Measurements from ENCODE around the gene SDR9C7.
"Not testable (repeated sequence)": the region's sequence is repeated elsewhere in the genome, so short reads cannot be mapped to it uniquely, and the experiment has no call there.

Gene SDR9C7

DNA sequence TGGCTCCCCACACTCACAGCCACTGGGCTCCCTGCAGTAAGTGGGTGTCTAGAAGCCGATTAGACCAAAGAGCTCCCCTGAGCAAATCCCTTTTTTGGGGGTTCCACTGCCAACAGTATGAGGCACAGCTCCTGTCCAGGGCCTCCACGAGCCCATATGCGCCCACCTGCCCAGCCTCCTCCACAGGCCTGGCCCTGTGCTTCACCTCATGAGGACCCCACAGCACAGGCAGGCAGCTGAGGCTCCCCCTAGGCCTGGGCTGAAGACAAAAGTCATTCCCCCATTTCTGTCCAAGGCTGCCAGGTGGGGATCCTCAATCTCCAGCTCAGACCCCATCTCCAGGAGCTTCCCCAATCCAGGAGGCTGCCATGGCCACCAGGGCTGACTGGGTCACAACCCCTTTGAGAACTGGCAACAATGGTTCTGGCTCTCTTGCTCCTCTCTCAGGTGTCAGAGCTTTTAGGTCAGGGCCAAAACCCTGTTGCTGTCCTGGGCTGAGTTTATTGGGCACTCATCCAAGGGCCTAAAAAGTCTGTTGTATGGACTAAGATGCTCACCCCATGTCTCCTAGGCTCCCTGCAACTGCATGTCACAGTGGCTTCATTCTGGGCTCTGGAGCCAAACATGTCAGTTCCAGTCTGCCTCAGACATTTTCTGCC lies 48.5 kb upstream of the SDR9C7 start:
- H3K9me3 ChIP-seq (ENCODE audit: control insufficient read depth, insufficient read depth, low read depth, low read length); POLR2A ChIA-PET; H3K36me3 ChIP-seq (ENCODE audit: control insufficient read depth in 2 of 2, insufficient read depth in 1 of 2, low read length in 2 of 2); CTCF ChIA-PET; H3K4me1 ChIP-seq (ENCODE audit: control insufficient read depth, insufficient read depth, low read length); H3K27ac ChIP-seq (ENCODE audit: extremely low read depth, low read depth, low read length); H3K4me3 ChIP-seq (ENCODE audit: low read depth, low read length): not testable (repeated sequence)

- Histone ChIP-seq H3K9me3 (ENCODE audit: control insufficient read depth, insufficient read depth, low read depth, low read length) (no peaks in the 10 kb centered on the region), H3K27ac (ENCODE audit: extremely low read depth, low read depth, low read length) (no peak overlapping the region), H3K36me3 (ENCODE audit: control insufficient read depth in 2 of 2, insufficient read depth in 1 of 2, low read length in 2 of 2) (no peaks in the 10 kb centered on the region), H3K4me1 (ENCODE audit: control insufficient read depth, insufficient read depth, low read length) (no peaks in the 10 kb centered on the region), H3K4me3 (ENCODE audit: low read depth, low read length) (no peak overlapping the region)
- POLR2A ChIA-PET = no interaction called here
- CTCF ChIA-PET = interaction anchor here (0.6 to 0.9 kb wide), 3 partner anchors 20 to 225 kb away, joined by 3 to 4 read pairs (median 3); no protein-coding TSS in a partner anchor
- TF ChIP-seq, protein P1, sequence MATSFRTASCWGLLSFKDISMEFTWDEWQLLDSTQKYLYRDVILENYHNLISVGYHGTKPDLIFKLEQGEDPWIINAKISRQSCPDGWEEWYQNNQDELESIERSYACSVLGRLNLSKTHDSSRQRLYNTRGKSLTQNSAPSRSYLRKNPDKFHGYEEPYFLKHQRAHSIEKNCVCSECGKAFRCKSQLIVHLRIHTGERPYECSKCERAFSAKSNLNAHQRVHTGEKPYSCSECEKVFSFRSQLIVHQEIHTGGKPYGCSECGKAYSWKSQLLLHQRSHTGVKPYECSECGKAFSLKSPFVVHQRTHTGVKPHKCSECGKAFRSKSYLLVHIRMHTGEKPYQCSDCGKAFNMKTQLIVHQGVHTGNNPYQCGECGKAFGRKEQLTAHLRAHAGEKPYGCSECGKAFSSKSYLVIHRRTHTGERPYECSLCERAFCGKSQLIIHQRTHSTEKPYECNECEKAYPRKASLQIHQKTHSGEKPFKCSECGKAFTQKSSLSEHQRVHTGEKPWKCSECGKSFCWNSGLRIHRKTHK (tag by site-specific recombination; IDR thresholded peaks at IDR 0.05) = no peak
- TF ChIP-seq FEZF1 (tag by site-specific recombination; IDR thresholded peaks at IDR 0.05) (no peak), ZBTB17 (tag by site-specific recombination; IDR thresholded peaks at IDR 0.05) (no peak), KLF1 (tag by site-specific recombination; IDR thresholded peaks at IDR 0.05) (no peak), ZFP41 (tag by site-specific recombination; IDR thresholded peaks at IDR 0.05; ENCODE audit: borderline replicate concordance) (no peak), ZNF292 (tag by site-specific recombination; IDR thresholded peaks at IDR 0.05; ENCODE audit: borderline replicate concordance, low read depth) (no peak), ZNF600 (tag by site-specific recombination; IDR thresholded peaks at IDR 0.05) (no peak), ZNF473 (tag by site-specific recombination; IDR thresholded peaks at IDR 0.05) (no peak), WT1 (tag by site-specific recombination; IDR thresholded peaks at IDR 0.05) (no peak), KLF8 (tag by site-specific recombination; IDR thresholded peaks at IDR 0.05) (no peak), ZNF624 (tag by site-specific recombination; IDR thresholded peaks at IDR 0.05) (no peak), ZNF426 (tag by site-specific recombination; IDR thresholded peaks at IDR 0.05) (no peak), ZNF18 (tag by site-specific recombination; IDR thresholded peaks at IDR 0.05) (no peak), SCRT2 (tag by site-specific recombination; IDR thresholded peaks at IDR 0.05) (no peak), ZNF645 (tag by site-specific recombination; IDR thresholded peaks at IDR 0.05) (no peak), ZNF114 (tag by site-specific recombination; IDR thresholded peaks at IDR 0.05) (no peak)
- TF ChIP-seq, protein P2, sequence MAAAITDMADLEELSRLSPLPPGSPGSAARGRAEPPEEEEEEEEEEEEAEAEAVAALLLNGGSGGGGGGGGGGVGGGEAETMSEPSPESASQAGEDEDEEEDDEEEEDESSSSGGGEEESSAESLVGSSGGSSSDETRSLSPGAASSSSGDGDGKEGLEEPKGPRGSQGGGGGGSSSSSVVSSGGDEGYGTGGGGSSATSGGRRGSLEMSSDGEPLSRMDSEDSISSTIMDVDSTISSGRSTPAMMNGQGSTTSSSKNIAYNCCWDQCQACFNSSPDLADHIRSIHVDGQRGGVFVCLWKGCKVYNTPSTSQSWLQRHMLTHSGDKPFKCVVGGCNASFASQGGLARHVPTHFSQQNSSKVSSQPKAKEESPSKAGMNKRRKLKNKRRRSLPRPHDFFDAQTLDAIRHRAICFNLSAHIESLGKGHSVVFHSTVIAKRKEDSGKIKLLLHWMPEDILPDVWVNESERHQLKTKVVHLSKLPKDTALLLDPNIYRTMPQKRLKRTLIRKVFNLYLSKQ (tag by site-specific recombination; IDR thresholded peaks at IDR 0.05; ENCODE audit: borderline replicate concordance) = no peak
These were observed 46.8 kb upstream of the SDR9C7 start for GRCh38 chr12:56980941-56981530.
